Neuronal stem cell (in vitro differentiated cells): Measurements from ENCODE around the gene TPO.
"Not testable (repeated sequence)": the region's sequence is repeated elsewhere in the genome, so short reads cannot be mapped to it uniquely, and the experiment has no call there.

ENCODE experiments used
- DNase-seq: peaks from one replicate; pipeline ENCODE4 v3.0.0-alpha.2; 2013; ENCODE audit warnings: low spot score
- H2AFZ ChIP-seq: one replicate; pipeline ENCODE4 v1.6.1; 2013; ENCODE audit warnings: mild to moderate bottlenecking, low read length, inconsistent platforms
- H2AK5ac ChIP-seq: 2 replicates; pipeline ENCODE4 v1.6.1; 2013; ENCODE audit warnings: low read depth, mild to moderate bottlenecking, inconsistent platforms, low read length, moderate library complexity, mixed read lengths
- H2BK120ac ChIP-seq: 2 replicates; pipeline ENCODE4 v1.6.1; 2013; ENCODE audit warnings: low read depth, mild to moderate bottlenecking, inconsistent platforms, low read length, moderate library complexity, mixed read lengths
- H2BK12ac ChIP-seq: one replicate; pipeline ENCODE4 v1.6.1; 2013; ENCODE audit warnings: low read length, inconsistent platforms
- H2BK15ac ChIP-seq: 2 replicates; pipeline ENCODE4 v1.6.1; 2013; ENCODE audit warnings: mild to moderate bottlenecking, low read length, inconsistent platforms, mixed read lengths
- H2BK5ac ChIP-seq: one replicate; pipeline ENCODE4 v1.6.1; 2013; ENCODE audit warnings: inconsistent platforms, mild to moderate bottlenecking, low read length, moderate library complexity
- H3K14ac ChIP-seq: one replicate; pipeline ENCODE4 v1.6.1; 2013; ENCODE audit warnings: low read length, inconsistent platforms
- H3K18ac ChIP-seq: 2 replicates; pipeline ENCODE4 v1.6.1; 2013; ENCODE audit warnings: low read length, inconsistent platforms
- H3K23ac ChIP-seq: 2 replicates; pipeline ENCODE4 v1.6.1; 2013; ENCODE audit warnings: low read depth, mild to moderate bottlenecking, mixed read lengths, low read length, inconsistent platforms; ENCODE audit not compliant: poor library complexity
- H3K27ac ChIP-seq: replicated peaks from 3 replicates; pipeline ENCODE4 v1.5.1; 2013; ENCODE audit warnings: low read length, inconsistent platforms
- H3K27me3 ChIP-seq, 3 experiments: 2 replicates each; pipeline ENCODE4 v1.6.1; 2013; ENCODE audit warnings: low read length in 3 of 3, mild to moderate bottlenecking in 2 of 3, inconsistent platforms in 1 of 3, low read depth in 1 of 3, mixed read lengths in 1 of 3, moderate library complexity in 1 of 3; ENCODE audit not compliant: control insufficient read depth in 3 of 3, insufficient read depth in 3 of 3
- H3K36me3 ChIP-seq, 2 donors: replicated peaks in 1 of 2; 2 replicates each; pipeline ENCODE4 v1.6.1; 2013; ENCODE audit warnings: low read length in 2 of 2; ENCODE audit not compliant: control insufficient read depth in 2 of 2, insufficient read depth in 2 of 2
- H3K4ac ChIP-seq: 2 replicates; pipeline ENCODE4 v1.6.1; 2013; ENCODE audit warnings: inconsistent platforms, mild to moderate bottlenecking, low read length, moderate library complexity
- H3K4me1 ChIP-seq, 2 donors: 1 replicate in 1 of 2; 2 replicates in 1 of 2; pipeline ENCODE4 v1.6.1; 2013; ENCODE audit warnings: low read length in 2 of 2, low read depth in 1 of 2; ENCODE audit not compliant: control insufficient read depth in 2 of 2, insufficient read depth in 1 of 2
- H3K4me2 ChIP-seq: one replicate; pipeline ENCODE4 v1.6.1; 2013; ENCODE audit warnings: mild to moderate bottlenecking, low read length, inconsistent platforms; ENCODE audit not compliant: insufficient read depth, poor library complexity, severe bottlenecking
- H3K4me3 ChIP-seq, 2 donors: 2 replicates each; pipeline ENCODE4 v1.5.1; 2013; ENCODE audit warnings: low read length in 2 of 2, mild to moderate bottlenecking in 2 of 2, inconsistent platforms in 1 of 2, moderate library complexity in 1 of 2
- H3K79me1 ChIP-seq: one replicate; pipeline ENCODE4 v1.6.1; 2013; ENCODE audit warnings: low read depth, mild to moderate bottlenecking, inconsistent platforms, low read length, moderate library complexity
- H3K9ac ChIP-seq: one replicate; pipeline ENCODE4 v1.6.1; 2013; ENCODE audit warnings: mild to moderate bottlenecking, low read depth, low read length, inconsistent platforms; ENCODE audit not compliant: poor library complexity
- H3K9me3 ChIP-seq, 2 donors: replicated peaks in 1 of 2; 2 replicates each; pipeline versions ENCODE3 to v1.6.1; 2013; ENCODE audit warnings: low read length in 2 of 2, mild to moderate bottlenecking in 2 of 2, inconsistent platforms in 1 of 2, low read depth in 1 of 2, mixed read lengths in 1 of 2, moderate library complexity in 1 of 2; ENCODE audit not compliant: control insufficient read depth in 2 of 2, insufficient read depth in 1 of 2
- H4K8ac ChIP-seq: one replicate; pipeline ENCODE4 v1.6.1; 2013; ENCODE audit warnings: low read depth, mild to moderate bottlenecking, inconsistent platforms, low read length, moderate library complexity
- H4K91ac ChIP-seq: one replicate; pipeline ENCODE4 v1.6.1; 2013; ENCODE audit warnings: low read length, low read depth, mild to moderate bottlenecking, inconsistent platforms; ENCODE audit not compliant: poor library complexity
- WGBS, 2 donors: extraction: QIAGEN DNeasy Blood & Tissue Kit; methylation state at CpG; one replicate each; pipeline ENCODE4 v1.1.7; 2013; ENCODE audit warnings: missing lambda C conversion rate in 2 of 2, mixed read lengths in 1 of 2; ENCODE audit not compliant: insufficient read length in 2 of 2, insufficient replicate concordance in 1 of 2; ENCODE audit errors: extremely low coverage in 2 of 2; 5-methylcytosine and 5-hydroxymethylcytosine counted together

The TPO gene

GRCh38 chr2:1490381-1490780, 77.1 kb downstream of the TPO start:
- H3K4ac ChIP-seq, H3K4me3 ChIP-seq, H3K79me1 ChIP-seq, H3K18ac ChIP-seq, H3K27ac ChIP-seq, H2AK5ac ChIP-seq, H3K9ac ChIP-seq, H3K9me3 ChIP-seq, H3K36me3 ChIP-seq, H2BK15ac ChIP-seq, H3K4me2 ChIP-seq, H2AFZ ChIP-seq, DNase-seq, H2BK120ac ChIP-seq, H3K27me3 ChIP-seq, H2BK12ac ChIP-seq, H3K23ac ChIP-seq, H3K14ac ChIP-seq, H4K8ac ChIP-seq, H4K91ac ChIP-seq: not testable (repeated sequence)
- peak overlapping the region; percentile 49 for H2BK5ac ChIP-seq
- WGBS, 2 donors = no CpG with 5 or more reads among the region's 16 CpGs
- H3K4me1 ChIP-seq = peaks cover 0 to 12% of the 10 kb centered on the region in 2 donors

- Histone ChIP-seq H3K4me2 (no peak overlapping the region), H3K9ac (no peak overlapping the region), H3K27ac (no peak overlapping the region), H2BK120ac (no peak overlapping the region), H3K27me3 (no peaks in the 10 kb centered on the region), H3K14ac (no peak overlapping the region), H2BK15ac (no peak overlapping the region), H3K79me1 (no peaks in the 10 kb centered on the region), H3K18ac (peak overlapping the region; percentile 22), H4K91ac (no peak overlapping the region), H3K4me1 (peaks cover 0 to 12% of the 10 kb centered on the region in 2 donors), H3K36me3 (no peaks in the 10 kb centered on the region), H3K4ac (no peak overlapping the region), H3K9me3 (no peaks in the 10 kb centered on the region), H2AFZ (no peak overlapping the region), H2AK5ac (no peak overlapping the region), H3K4me3 (no peak overlapping the region), H4K8ac (no peak overlapping the region), H2BK12ac (no peak overlapping the region), H3K23ac (peak overlapping the region; percentile 27), H2BK5ac (no peak overlapping the region)
- no peak for DNase-seq
- no CpG with 5 or more reads among the region's 8 CpGs for WGBS, 2 donors
Measured at GRCh38 chr2:1491751-1492150, 78.5 kb downstream of the TPO start.

GRCh38 chr2:1492231-1492630, 79.0 kb downstream of the TPO start:
- H3K79me1 ChIP-seq, H3K27ac ChIP-seq, DNase-seq, H4K8ac ChIP-seq, H3K4ac ChIP-seq, H2BK15ac ChIP-seq, H3K9me3 ChIP-seq, H2BK5ac ChIP-seq, H3K9ac ChIP-seq, H2AFZ ChIP-seq, H3K27me3 ChIP-seq, H2BK12ac ChIP-seq, H3K4me2 ChIP-seq, H3K36me3 ChIP-seq, H3K23ac ChIP-seq, H2AK5ac ChIP-seq, H3K4me3 ChIP-seq, H4K91ac ChIP-seq: not testable (repeated sequence)
- WGBS, 2 donors = no CpG with 5 or more reads among the region's 9 CpGs
- H3K14ac ChIP-seq = peak overlapping the region; percentile 25
- peaks cover 0 to 12% of the 10 kb centered on the region in 2 donors for H3K4me1 ChIP-seq
- H3K18ac ChIP-seq = peak overlapping the region; percentile 54
- peak overlapping the region; percentile 9 for H2BK120ac ChIP-seq

- Histone ChIP-seq H3K18ac (peak overlapping the region; percentile 83), H4K8ac (no peak overlapping the region), H2BK5ac (no peak overlapping the region), H3K79me1 (no peaks in the 10 kb centered on the region), H4K91ac (no peak overlapping the region), H3K23ac (no peak overlapping the region), H3K14ac (peak overlapping the region; percentile 25), H3K36me3 (no peaks in the 10 kb centered on the region), H3K4ac (no peak overlapping the region), H3K4me2 (no peak overlapping the region), H2AFZ (no peak overlapping the region), H3K4me1 (peaks cover 0 to 9% of the 10 kb centered on the region in 2 donors), H3K27me3 (no peaks in the 10 kb centered on the region), H3K27ac (no peak overlapping the region), H2BK120ac (peak overlapping the region; percentile 9), H2AK5ac (no peak overlapping the region), H3K9me3 (no peaks in the 10 kb centered on the region), H2BK15ac (no peak overlapping the region), H3K4me3 (no peak overlapping the region), H2BK12ac (no peak overlapping the region), H3K9ac (peak overlapping the region; percentile 24)
- no CpG with 5 or more reads among the region's 15 CpGs for WGBS, 2 donors
- DNase-seq = no peak
Measured at GRCh38 chr2:1492711-1493430, 79.6 kb downstream of the TPO start.
